NCI-H187 (cell line): Measurements from ENCODE around the gene ZBTB20.

Experiments used
- DNase-seq, 2 experiments: peaks; one replicate each; lab custom pipeline; 2025; lab: John Stamatoyannopoulos, UW

Gene ZBTB20

DNA sequence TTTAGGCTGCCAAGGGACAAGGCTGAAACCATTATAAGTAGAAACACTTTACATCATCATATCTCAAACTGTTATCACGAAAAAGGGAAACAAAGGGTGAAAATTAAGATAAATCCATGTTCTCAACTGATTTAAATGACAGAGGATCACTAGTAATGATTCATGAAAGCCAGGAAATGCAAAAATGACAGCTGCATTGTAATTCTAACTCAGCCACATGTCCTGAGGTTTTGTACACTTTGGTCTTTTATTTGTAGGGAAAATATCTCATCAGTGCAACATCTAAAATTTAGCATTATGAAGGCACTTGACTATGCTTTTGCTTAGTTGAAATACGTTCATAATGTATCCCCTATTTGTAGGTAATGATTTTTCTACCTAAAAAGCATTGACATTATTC, 473.6 kb downstream of the ZBTB20 start:
- DNase-seq = no peak

DNA sequence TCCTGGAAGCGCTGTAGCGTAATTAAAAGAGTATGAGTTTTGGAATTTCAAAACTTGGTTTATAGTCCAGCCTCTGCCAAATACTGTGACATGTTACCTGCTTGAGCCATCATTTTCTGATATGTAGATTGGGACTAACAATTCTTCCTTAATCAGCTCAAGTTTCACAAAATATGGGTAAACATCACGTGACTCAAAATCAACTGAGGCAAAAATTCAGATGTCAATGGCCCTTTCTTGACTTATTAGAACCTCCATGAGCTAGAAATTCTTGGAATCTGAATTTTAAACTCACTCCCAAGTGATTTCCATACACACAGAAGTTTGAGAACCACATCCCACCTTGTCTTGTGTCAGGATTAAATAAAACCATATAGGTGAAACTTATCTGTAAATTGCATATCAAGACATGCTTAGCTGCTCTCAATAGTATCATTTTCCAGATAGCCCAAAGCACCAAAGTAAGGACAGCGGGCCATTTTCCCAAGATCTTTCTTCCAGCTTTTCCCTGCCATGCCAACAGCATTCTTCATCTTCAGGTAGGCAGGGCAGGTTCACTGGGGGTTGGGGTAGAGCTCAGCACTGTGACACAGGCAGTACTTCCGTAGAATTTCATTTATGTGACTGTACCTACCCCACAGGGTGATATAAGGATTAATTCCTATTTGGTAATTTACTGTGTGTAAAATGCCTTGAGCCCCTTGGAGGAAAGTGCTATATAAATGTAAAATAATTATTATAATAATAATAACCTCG, 474.2 kb downstream of the ZBTB20 start:
- no peak for DNase-seq

DNA sequence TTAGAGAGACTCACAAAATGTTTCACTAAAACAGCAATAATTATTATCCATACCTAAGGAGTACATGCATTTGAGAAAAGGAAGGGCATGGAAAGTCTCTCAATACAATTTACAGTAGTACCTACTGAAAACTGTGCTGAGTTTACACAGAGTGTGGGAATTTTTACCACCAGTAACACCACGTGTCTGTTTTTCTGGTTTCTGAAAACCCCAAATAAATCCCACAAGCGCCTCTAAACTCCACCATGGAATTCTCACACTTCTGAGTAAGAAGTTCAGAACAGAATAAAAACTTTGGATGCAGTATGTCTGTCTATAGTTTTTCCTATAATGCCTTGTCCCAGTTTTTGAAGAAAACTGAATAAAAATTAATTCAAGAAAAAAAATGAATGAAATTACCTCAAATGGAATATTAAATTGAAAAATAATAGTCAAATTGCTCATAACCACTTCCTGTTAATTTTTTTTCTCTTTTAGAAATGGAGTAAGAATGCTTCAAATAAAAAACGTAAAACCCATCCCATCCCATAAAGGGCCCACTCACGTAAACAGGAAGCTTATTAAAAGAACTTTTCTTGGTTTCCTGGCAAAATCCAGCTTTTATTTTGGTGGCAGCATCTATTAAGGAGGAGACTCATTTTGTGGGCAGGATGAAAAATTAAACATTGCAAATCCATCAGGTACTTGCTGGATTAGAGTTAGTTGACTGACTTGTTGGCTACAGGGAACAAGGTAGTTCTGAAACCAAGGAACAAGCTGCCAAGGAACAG, 475.2 kb downstream of the ZBTB20 start:
- no peak for DNase-seq

DNA sequence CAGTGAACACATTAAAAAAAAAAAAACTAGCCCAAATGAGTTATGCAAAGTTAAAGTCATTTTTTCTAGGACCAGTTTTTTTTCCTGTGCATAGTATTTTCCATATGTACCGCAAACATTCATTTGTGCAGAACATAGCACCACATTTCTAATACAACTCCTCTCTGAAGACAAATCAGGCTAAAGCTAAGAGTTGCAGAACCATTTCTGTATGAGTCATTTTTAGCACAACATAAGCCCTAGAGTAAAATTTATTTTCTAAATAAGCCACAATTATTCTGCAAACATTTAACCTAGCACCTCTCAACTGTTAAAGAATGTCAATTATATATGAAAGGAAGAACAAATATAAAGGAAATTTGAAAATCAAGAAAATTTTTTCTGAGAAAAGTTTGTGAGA, 477.5 kb downstream of the ZBTB20 start:
- no peak for DNase-seq

DNA sequence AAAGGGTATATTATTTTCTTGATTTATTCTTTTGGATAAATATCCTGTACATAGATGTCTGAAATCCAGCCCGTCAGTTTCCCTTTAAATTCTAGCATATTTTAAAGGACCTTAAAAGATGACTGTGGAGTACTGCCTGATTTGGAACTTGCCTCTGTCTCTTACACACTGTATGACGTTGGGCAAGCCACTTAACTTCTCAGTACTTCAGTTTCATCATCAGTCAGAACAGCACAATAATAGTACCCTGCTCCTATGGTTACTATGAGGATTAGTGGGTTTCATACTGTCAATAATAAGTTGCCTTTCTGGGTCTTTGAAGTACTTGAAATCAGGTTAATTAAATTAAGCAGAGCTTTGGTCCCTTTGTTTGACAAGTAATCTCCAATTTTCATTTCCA, 479.0 kb downstream of the ZBTB20 start:
- DNase-seq = no peak

DNA sequence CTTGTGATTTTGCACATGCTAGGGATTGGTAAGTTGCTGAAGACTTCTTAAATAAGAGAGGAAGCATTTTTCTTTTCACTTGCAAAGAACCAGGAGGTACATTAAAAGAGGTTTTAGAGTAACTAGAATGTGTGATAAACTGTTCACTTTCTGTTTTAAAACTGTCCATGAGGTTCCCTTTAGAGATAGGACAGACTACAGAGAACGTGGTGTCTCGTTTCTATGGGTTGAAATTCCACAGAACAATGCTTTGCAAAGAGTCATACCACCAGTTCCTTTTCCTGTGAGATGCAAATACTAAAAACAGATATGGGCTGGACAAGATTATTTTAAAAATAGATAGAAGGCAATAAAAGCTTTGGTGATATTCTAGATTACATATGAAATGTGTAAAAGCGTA, 480.5 kb downstream of the ZBTB20 start:
- DNase-seq = no peak

DNA sequence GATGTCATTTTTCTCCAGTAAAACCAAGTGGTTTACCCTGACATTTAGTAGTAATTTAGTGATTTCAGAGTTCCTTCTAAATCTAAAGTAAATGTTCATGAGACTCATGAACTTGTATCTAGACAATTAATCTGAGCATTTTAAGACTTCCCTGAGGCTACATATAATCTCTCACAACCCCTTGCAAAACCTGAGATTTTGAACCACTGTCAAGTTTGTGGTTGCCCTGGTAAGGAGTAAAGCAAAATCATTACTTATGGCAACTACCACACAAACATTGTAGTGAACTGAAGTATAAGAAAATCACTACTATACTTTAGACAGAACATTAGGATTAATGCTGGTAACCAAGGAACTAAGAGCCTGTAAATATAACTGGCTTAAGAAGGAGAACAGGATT, 483.1 kb downstream of the ZBTB20 start:
- no peak for DNase-seq

DNA sequence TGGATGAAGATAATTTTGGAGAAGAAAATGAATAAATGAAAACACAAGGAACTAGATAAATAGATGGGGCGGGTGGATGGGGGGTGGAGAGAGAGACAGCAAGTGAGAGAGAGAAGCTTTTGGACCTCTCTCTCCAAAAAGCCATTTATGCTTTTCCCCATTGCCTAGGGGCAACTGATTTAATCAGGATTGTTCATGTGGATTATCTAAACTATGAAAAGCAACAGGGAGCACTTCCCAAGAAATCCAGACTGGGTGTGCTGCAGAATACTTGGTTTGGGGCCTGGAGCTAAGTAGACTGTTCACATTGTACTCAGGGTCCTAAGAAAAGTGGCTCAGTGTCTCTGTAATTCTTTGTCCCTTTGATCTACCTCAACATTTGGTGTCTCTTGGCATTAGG, 486.3 kb downstream of the ZBTB20 start:
- DNase-seq = no peak

DNA sequence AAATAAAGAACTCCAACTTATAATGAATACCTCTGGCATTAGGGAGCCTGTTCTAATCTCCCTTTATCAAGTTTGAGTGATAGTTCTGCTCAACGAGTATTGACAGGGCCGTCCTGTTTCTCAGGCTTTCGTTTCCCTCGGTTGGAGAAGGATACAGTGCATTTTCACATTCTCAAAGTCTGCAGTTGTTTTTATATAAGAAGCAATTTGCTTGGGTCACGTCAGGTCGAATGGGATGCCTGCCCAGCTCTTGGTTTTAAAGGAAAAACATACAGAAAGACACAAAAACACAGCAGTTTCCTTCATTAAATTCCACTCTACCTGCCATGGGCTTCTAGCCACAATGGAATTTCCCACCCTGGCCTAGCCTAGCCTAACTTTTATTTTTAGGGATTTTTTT, 487.0 kb downstream of the ZBTB20 start:
- DNase-seq = no peak

DNA sequence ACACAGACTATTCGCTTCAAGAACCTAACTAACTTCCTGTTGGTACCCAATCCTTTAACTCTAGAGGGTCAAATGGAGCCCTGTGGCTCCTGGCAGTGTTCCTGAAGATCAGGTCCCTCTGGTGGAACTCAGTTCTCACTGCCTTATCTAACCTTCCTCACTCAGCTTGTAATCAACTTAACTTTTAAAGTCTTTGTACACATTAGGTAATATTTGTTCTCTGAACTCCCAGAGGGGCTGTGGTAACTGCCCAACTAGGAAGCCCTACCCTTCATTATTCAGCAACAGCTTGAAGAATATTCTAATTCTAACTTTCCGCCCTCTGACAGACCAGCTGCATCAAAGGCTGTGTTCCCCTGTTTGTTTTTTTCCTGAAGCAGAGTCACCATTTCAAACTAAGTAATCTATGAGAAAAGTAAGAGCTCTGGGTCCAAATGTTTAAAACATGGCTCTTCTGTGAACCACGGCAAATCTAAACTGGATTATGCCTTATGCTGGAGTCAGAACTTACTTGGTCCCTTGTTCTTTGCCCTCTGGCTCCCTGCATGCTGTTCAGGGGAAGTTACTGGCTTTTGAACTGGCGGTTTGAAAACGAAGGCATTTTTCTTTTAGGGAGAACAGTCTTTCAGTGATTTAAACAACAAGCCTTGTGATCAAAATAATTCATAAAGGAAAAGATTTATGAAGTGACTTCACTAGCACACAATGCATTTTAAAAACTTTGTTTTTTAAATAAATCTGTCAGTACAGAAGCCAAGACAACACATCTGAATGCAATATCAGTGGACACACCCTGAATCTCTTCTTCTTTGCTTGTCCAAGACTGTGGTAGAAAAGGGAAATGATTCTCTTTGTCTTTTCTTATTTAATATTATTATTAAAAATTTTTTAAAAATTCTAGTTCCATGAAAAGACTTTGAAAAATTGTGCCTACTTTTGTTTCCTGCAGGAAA, 487.7 kb downstream of the ZBTB20 start:
- DNase-seq = no peak

DNA sequence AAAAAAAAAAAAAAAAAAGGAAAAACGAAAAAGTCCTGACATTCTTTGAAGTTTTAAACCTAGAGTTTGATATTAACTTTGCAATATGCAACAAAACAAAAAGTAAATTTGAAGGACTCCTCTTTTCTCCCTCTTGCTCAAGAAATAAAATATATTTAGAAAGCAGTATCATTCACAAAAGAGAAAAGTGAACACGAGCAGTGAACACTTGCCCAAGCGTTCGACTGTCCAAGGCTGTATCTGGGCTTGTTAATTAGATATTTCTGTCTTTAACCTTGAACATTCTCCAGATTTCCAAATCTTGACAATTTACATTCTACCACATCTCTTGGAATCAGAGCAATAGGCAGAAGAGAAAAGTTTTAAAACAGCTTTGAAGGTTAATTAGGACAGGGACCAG, 495.5 kb downstream of the ZBTB20 start:
- DNase-seq = no peak

DNA sequence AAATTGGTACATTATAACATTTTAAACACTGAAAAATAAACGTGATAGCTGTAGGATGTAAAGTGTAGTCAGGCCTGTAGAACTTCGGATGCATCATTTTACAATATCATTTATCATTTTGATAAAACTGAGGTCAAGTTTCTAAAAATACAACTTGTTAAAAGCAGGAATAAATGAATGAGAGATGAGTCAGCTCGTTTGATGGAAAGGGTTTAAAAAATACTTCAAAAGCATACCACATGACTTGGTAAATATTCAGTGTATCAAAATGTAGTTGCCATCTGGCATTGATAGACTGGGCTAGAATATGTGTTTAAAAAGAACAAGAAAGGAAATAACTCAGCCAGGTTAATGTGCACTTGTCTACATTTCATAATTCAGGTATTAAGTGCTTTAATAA, 496.3 kb downstream of the ZBTB20 start:
- no peak for DNase-seq

DNA sequence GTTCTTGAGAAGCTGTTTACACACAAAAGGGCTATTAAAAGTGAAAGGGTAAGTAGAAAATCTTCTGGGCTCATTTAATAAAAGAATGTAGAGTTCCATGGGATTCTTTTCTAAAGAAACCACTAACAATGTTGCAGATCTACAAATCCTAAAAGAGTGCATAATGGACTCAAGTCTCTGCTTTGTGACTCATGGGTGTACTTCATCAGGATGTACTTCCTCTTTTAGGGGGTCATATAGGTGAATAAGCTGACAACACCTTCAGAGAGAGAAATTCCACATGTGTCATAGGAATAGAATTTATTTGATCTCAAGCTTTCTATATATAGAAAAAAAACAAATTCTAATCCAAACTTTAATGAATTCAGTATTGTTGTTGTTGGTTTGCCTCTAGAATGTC, 497.8 kb downstream of the ZBTB20 start:
- DNase-seq = no peak

DNA sequence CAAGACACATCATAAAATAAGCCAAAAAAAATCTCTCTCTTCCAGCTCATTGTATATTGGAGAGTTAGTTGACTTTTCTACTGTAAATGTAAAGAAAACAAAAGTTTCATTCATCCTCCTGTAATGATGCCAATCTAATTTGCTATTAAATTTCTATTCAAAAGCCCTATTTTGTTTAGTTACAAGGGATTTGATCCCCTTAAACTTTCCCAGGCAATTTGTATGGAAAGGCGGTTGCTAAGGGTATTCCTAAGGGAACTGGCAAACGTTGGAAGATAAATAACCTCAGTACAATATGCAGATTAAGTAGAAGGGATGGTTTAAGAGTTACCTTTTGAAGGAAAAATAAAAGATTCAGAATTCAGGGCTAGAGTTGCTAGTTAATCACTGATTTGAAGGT, 500.6 kb downstream of the ZBTB20 start:
- DNase-seq = no peak

DNA sequence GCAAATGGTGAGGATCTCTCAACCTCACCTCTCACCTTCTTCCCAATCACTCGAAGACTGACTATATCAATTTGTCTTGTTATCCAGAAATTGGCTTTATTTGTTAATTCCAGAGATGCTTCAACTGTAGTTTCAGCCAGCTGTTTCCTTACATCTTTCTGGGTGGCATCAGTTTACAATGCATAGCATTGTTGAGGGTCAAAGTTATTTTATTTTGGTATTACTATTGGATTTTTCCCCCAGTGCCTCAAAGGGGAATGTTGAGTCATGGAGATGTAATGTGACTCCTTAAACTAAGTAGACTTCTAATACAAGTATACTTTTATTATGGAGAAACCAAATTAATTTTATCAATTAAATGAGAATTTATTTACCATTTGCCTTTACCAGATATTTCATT, 501.7 kb downstream of the ZBTB20 start:
- no peak for DNase-seq

DNA sequence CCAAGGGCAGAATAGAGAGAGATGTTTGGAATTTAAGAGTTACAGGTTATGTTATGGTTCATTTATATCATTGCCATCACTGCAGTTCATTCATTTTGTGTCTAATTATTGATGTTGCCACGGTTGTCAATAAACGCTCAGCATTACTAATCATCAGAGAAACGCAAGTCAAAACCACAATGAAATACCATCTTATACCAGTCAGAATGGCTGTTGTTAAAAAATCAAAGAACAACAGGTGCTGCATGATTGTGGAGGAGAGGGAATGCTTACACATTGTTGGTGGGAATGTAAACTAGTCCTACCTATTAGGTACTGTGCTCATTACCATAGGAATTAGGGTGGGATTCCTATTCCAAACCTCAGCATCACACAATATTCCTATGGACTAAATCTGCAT, 502.7 kb downstream of the ZBTB20 start:
- DNase-seq = no peak

DNA sequence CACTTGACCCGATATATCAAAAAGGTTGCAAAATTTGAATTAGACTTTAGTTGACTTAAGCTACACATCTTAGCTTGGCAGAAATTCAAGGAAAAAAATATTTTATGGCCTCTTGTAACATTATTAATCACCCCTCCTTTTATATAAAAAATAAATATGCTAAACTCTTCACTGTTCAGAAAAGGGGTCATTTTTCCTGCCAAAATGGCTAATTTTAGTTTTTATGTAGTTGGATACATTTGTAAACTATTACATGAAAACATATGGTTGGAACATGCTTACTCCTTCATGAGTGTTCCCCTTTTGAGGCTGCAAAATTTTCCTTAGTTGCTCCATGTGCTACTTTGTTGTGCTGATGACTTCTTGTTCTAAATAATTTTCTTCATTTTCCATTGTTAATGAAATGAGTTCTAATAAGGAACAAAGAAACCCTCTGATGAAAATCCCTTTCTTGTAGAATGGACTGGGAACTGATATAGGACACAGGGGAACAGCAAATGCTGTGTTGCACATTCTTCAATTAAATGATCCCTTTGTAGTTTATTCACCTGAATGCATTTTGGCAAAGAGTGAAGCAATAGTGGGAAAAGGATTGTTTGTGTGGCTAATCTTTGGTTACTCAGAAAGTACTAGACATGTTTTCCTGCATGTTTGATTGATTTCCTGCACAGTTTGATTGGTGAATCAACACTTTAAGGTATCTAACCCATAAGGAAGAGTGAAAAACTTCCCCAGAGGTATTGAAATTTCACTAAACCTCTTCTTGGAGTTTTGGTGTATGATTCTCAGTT, 503.9 kb downstream of the ZBTB20 start:
- no peak for DNase-seq

DNA sequence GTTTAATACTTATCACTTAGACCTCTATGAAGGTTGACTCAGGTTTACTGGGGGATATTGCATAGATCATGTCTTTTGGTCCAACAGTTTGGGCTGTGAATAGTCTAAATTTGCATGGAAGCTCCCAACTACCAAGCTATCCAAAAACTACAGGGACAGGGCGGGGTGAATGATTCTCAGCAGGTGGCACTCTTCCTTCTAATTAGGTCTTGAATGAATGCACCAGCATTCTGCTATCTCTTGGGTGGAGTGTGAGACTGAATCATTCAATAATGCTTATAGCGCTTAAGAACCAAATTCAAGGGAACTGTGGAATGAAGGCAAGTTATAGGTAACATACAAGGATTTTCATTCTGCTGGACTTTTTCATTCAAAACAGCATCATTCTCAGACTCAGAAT, 507.0 kb downstream of the ZBTB20 start:
- DNase-seq = no peak

DNA sequence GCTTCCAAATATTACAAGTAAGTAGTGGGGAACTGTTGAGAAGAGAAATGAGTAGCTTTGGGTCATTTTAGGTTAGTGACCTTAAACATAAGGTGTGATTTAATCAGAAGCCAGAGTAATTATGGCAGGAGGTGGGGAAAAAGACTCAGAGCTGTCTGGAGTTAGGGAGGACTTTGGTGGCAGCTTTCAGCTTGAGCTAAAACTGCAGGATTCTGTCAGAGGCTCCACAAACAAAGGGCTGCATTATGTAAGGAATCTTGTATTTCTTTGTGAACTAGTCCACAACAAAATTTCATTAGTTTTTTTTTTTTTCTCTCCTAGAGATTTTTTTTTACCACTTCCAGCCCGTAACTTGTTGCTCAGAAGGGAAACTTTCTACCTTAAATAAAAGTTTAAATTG, 507.9 kb downstream of the ZBTB20 start:
- no peak for DNase-seq

DNA sequence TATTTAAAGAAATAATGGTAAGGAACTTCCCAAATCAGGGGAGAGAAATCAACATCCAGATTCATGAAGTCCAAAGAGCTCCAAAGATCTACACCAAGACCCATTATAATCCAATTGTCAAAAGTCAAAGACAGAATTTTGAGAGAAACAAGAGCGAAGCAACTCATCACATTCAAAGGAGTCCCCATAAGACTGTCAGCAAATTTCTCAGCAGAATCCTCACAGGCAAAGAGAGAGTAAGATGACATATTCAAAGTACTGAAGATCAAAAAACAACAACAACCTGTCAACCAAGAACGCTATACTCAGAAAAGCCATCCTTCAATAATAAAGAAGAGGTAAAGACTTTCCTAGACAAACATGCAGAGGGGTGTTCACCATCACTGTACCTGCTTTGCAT, 511.2 kb downstream of the ZBTB20 start:
- no peak for DNase-seq

DNA sequence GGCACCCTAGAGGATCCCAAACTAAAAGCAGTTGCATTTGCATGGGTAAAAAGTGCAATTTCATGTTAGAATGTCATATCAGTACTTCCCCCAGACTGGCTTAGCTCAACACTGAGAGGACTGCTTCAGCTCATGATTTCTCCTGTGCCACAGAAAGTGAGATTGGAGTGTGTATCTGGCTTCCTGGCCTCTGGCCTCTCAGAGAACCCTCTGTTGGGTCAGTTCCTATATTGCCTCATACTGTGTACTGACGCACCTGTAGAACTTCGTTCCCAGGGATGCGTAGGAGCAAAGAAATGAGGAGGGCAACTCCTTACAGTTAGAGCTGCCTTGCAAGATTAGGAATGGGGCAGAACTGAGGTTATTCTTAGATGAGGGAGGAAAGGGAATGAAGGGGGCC, 512.5 kb downstream of the ZBTB20 start:
- no peak for DNase-seq
